ENCODE measurements around the gene SLC39A11. TPM values are rescaled to one million over a fixed set of nuclear protein-coding genes. Genes with fewer than 3 reads are reported as not detected.

Gene SLC39A11
- polyA plus RNA-seq, 1 of the 3 experiments (the other 2 are of a cell fraction): 23.5 TPM

DNA sequence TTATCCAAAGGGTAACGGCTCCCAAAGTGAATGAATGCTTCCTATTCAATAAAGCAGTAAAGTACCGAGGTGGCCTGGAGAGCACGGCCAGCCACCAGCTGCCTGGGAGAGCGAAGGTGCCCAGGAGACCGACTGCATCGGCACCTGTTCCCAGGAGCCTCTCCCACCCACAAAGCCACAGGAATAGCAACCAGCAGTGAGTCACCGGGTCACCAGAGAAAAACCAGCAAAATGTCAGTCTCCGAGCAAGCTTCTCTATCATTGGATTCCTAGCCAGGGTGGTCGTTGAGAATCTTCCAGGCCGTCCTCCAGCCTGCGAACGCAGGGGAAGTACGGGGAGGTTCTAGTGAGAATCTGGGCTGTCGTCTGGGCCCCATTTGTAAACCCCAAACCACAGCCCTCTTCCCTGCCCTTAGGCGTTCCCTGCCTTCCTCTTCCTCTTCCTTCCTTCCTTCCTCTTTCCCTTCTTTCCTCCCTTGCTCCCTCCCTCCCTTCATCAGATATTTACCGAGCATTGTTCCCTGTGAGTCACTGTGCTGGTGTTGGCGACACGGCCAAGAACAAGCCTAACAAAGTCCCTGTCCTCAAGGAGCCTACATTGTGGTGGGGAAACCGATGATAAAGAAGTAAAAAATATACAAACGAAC lies 114.6 kb downstream of the SLC39A11 start:
- H3K4me2 ChIP-seq: peak overlapping the region; percentile 59
- no peak for DNase-seq
- whole genome bisulfite sequencing (ENCODE audit: low lambda C conversion rate): 89% methylated on average over 20 of the region's 20 CpGs
- no peaks in the 10 kb centered on the region for H3K9me2 ChIP-seq
- H3K36me3 ChIP-seq (replicated peaks in 1 of 2; ENCODE audit: control insufficient read depth in 1 of 2, insufficient read depth in 2 of 2, low read length in 1 of 2): no peaks in the 10 kb centered on the region
- H3K9me3 ChIP-seq: no peaks in the 10 kb centered on the region
- H3K9ac ChIP-seq: peak overlapping the region; percentile 61; the same call in 1 of the 2 replicates
- ChIA-PET CTCF (interaction anchor here (0.6 to 1.4 kb wide), 4 partner anchors 8 to 253 kb away, joined by 3 to 7 read pairs (median 4); no protein-coding TSS in a partner anchor), POLR2A (interaction anchor here (0.6 kb wide), 1 partner anchor 179 kb away, joined by 3 read pairs; no protein-coding TSS in a partner anchor)
- TF ChIP-seq FOSL2 (IDR thresholded peaks at IDR 0.05; ENCODE audit: borderline replicate concordance, low read depth) (peak; percentile 36; the same call in 1 of the 2 replicates), ZBTB33 (IDR thresholded peaks at IDR 0.05; ENCODE audit: borderline replicate concordance, low read depth) (no peak), SMC3 (IDR thresholded peaks at IDR 0.05; ENCODE audit: low read depth, low read length) (no peak), TCF12 (IDR thresholded peaks at IDR 0.05) (peak; percentile 32; the same call in 1 of the 2 replicates), POLR2AphosphoS5 (IDR thresholded peaks at IDR 0.05; ENCODE audit: low read depth, low read length) (no peak), TAF1 (IDR thresholded peaks at IDR 0.05; ENCODE audit: borderline replicate concordance, low read depth, low read length) (no peak), JUND (IDR thresholded peaks at IDR 0.05) (no peak), TEAD4 (IDR thresholded peaks at IDR 0.05; ENCODE audit: borderline replicate concordance, insufficient read depth) (no peak)
- TF ChIP-seq, protein P1, sequence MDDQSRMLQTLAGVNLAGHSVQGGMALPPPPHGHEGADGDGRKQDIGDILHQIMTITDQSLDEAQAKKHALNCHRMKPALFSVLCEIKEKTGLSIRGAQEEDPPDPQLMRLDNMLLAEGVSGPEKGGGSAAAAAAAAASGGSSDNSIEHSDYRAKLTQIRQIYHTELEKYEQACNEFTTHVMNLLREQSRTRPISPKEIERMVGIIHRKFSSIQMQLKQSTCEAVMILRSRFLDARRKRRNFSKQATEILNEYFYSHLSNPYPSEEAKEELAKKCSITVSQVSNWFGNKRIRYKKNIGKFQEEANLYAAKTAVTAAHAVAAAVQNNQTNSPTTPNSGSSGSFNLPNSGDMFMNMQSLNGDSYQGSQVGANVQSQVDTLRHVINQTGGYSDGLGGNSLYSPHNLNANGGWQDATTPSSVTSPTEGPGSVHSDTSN (IDR thresholded peaks at IDR 0.05): no peak
- no peaks in the 10 kb centered on the region for H4K20me1 ChIP-seq (ENCODE audit: insufficient read depth)
- H2AFZ ChIP-seq (ENCODE audit: low read depth): no peak overlapping the region; the same call in 1 of the 2 replicates
- H3K4me3 ChIP-seq (ENCODE audit: low read depth in 2 of 2, low read length in 1 of 2): no peak overlapping the region
- peaks cover 20% of the 10 kb centered on the region for H3F3A ChIP-seq (replicated peaks; ENCODE audit: insufficient read depth)
- H3K27me3 ChIP-seq (ENCODE audit: insufficient read depth): no peaks in the 10 kb centered on the region
- H3K4me1 ChIP-seq (ENCODE audit: control insufficient read depth in 1 of 2, insufficient read depth in 2 of 2, low read depth in 1 of 2, low read length in 1 of 2): peaks cover 6 to 28% of the 10 kb centered on the region in 2 experiments; a peak in 3 of 4 replicates
- peaks cover 4% of the 10 kb centered on the region; the same call in 1 of the 2 replicates for H3K79me2 ChIP-seq (ENCODE audit: insufficient read depth)
- peak overlapping the region in 1 of 2 experiments; percentile 86; a peak in 3 of 4 replicates for H3K27ac ChIP-seq (ENCODE audit: low read depth in 2 of 2, low read length in 1 of 2)

GRCh38 chr17:72976971-72977770 lies 115.3 kb downstream of the SLC39A11 start:
- peak overlapping the region; percentile 59 for H3K4me2 ChIP-seq
- peak overlapping the region; percentile 34; the same call in 1 of the 2 replicates for H2AFZ ChIP-seq (ENCODE audit: low read depth)
- H3K9ac ChIP-seq: peak overlapping the region; percentile 61
- peak overlapping the region; percentile 3 to 86 for H3K27ac ChIP-seq (ENCODE audit: low read depth in 2 of 2, low read length in 1 of 2)
- H4K20me1 ChIP-seq (ENCODE audit: insufficient read depth): no peaks in the 10 kb centered on the region
- no peaks in the 10 kb centered on the region for H3K9me2 ChIP-seq
- H3K4me1 ChIP-seq (ENCODE audit: control insufficient read depth in 1 of 2, insufficient read depth in 2 of 2, low read depth in 1 of 2, low read length in 1 of 2): peaks cover 6 to 28% of the 10 kb centered on the region in 2 experiments; a peak in 3 of 4 replicates
- no peaks in the 10 kb centered on the region for H3K36me3 ChIP-seq (replicated peaks in 1 of 2; ENCODE audit: control insufficient read depth in 1 of 2, insufficient read depth in 2 of 2, low read length in 1 of 2)
- 42% methylated on average over 12 of the region's 12 CpGs for WGBS (ENCODE audit: low lambda C conversion rate)
- no peaks in the 10 kb centered on the region for H3K9me3 ChIP-seq
- peaks cover 17% of the 10 kb centered on the region for H3F3A ChIP-seq (replicated peaks; ENCODE audit: insufficient read depth)
- POLR2A ChIA-PET: interaction anchor here (0.6 kb wide), 1 partner anchor 179 kb away, joined by 3 read pairs; no protein-coding TSS in a partner anchor
- H3K27me3 ChIP-seq (ENCODE audit: insufficient read depth): no peaks in the 10 kb centered on the region
- CTCF ChIA-PET: interaction anchor here (0.6 to 1.4 kb wide), 4 partner anchors 9 to 252 kb away, joined by 3 to 7 read pairs (median 4); no protein-coding TSS in a partner anchor
- H3K4me3 ChIP-seq (ENCODE audit: low read depth in 2 of 2, low read length in 1 of 2): no peak overlapping the region
- peaks cover 4% of the 10 kb centered on the region; the same call in 1 of the 2 replicates for H3K79me2 ChIP-seq (ENCODE audit: insufficient read depth)
- DNase-seq: no peak
- TF ChIP-seq FOSL2 (IDR thresholded peaks at IDR 0.05; ENCODE audit: borderline replicate concordance, low read depth): peak; percentile 70; the same call in 1 of the 2 replicates
- TF ChIP-seq POLR2AphosphoS5 (IDR thresholded peaks at IDR 0.05; ENCODE audit: low read depth, low read length): 0 out of 2 replicates have a peak, but pooled peaks have one; percentile 27
- peak; percentile 92 for TF ChIP-seq NFIC (IDR thresholded peaks at IDR 0.05; ENCODE audit: borderline replicate concordance)
- no peak for TF ChIP-seq MEF2A (IDR thresholded peaks at IDR 0.05; ENCODE audit: borderline replicate concordance, low read depth)
- TF ChIP-seq YY1 (IDR thresholded peaks at IDR 0.05; ENCODE audit: low read depth): 0 out of 2 replicates have a peak, but pooled peaks have one; percentile 45
- TF ChIP-seq, protein P1 (IDR thresholded peaks at IDR 0.05): no peak
- TF ChIP-seq JUND (IDR thresholded peaks at IDR 0.05): peak; percentile 53; the same call in 1 of the 2 replicates
- 0 out of 2 replicates have a peak, but pooled peaks have one; percentile 33 for TF ChIP-seq TEAD4 (IDR thresholded peaks at IDR 0.05; ENCODE audit: borderline replicate concordance, insufficient read depth)
- TF ChIP-seq CHD2 (IDR thresholded peaks at IDR 0.05; ENCODE audit: low read length, partially characterized antibody): no peak
- TF ChIP-seq, protein P2, sequence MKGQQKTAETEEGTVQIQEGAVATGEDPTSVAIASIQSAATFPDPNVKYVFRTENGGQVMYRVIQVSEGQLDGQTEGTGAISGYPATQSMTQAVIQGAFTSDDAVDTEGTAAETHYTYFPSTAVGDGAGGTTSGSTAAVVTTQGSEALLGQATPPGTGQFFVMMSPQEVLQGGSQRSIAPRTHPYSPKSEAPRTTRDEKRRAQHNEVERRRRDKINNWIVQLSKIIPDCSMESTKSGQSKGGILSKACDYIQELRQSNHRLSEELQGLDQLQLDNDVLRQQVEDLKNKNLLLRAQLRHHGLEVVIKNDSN (IDR thresholded peaks at IDR 0.05; ENCODE audit: borderline replicate concordance, low read depth): peak; percentile 21; the same call in 1 of the 2 replicates
- TF ChIP-seq TCF12 (IDR thresholded peaks at IDR 0.05): peak; percentile 57; the same call in 1 of the 2 replicates
- no peak for TF ChIP-seq RFX5 (IDR thresholded peaks at IDR 0.05; ENCODE audit: low read length)
- peak; percentile 78 for TF ChIP-seq MAX (IDR thresholded peaks at IDR 0.05; ENCODE audit: low read depth)
- TF ChIP-seq RCOR1 (IDR thresholded peaks at IDR 0.05; ENCODE audit: low read length): no peak
